Measurements from ENCODE around the gene CFAP74. TPM values are rescaled to one million over a fixed set of nuclear protein-coding genes. Genes with fewer than 3 reads are reported as not detected.
A peak's percentile ranks its signal among the peaks of the same experiment; 100 is the strongest.

Gene CFAP74
- total RNA-seq, 6 experiments from 2014 or later, result 0.16 to 3.5 (median 0.32) TPM; not detected in 1

GRCh38 chr1:2027961-2028583, 24.5 kb upstream of the CFAP74 start:
- no peaks in the 10 kb centered on the region for H3K27me3 ChIP-seq
- H3K4me1 ChIP-seq, result no peaks in the 10 kb centered on the region
- H3K36me3 ChIP-seq, result no peaks in the 10 kb centered on the region
- intact Hi-C loops (cut with DNase I), result loop anchor here in 1 of 2 donors (10.0 kb wide), 1 partner anchor 63 kb away; no protein-coding TSS in a partner anchor
- ATAC-seq (no peak), DNase-seq (no peak)
- no peak overlapping the region for H3K4me3 ChIP-seq
- H3K27ac ChIP-seq, result no peak overlapping the region
- 88% methylated on average over 20 of the region's 46 CpGs for WGBS (ENCODE audit: insufficient coverage, low coverage, low lambda C conversion rate, missing lambda C conversion rate)
- TF ChIP-seq POLR2A (IDR thresholded peaks at IDR 0.05), result no peak
- no peaks in the 10 kb centered on the region for H3K9me3 ChIP-seq

DNA sequence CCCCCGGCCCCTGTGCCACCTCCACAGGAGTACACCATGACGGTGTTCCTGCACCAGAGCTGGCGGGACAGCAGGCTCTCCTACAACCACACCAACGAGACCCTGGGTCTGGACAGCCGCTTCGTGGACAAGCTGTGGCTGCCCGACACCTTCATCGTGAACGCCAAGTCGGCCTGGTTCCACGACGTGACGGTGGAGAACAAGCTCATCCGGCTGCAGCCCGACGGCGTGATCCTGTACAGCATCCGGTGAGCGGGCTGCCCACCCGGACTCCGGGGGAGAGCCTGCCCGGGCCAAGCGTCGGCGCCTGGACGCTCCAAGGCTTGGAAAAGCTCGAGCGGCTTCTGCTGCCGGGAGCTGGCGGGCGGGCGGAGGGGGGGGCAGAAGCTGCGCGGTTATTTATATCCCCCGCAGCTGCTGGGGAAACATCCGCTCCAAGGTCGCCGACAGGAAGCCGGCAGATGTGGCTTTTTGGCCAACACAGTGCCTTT, 21.9 kb upstream of the CFAP74 start:
- 53% methylated on average over 10 of the region's 39 CpGs for WGBS (ENCODE audit: insufficient coverage, low coverage, low lambda C conversion rate, missing lambda C conversion rate)
- TF ChIP-seq POLR2A (IDR thresholded peaks at IDR 0.05) (no peak), CTCF (IDR thresholded peaks at IDR 0.05) (no peak)
- no peaks in the 10 kb centered on the region for H3K27me3 ChIP-seq
- DNase-seq (peak in 1 of 3 donors; percentile 55), ATAC-seq (peak; percentile 62 to 84 (median 68))
- H3K4me1 ChIP-seq, result no peaks in the 10 kb centered on the region
- H3K9me3 ChIP-seq, result no peaks in the 10 kb centered on the region
- no peak overlapping the region for H3K4me3 ChIP-seq
- intact Hi-C loops (cut with DNase I), result loop anchor here in 1 of 2 donors (10.0 kb wide), 1 partner anchor 61 kb away; no protein-coding TSS in a partner anchor
- H3K36me3 ChIP-seq, result no peaks in the 10 kb centered on the region
- peak overlapping the region in 2 of 3 donors; percentile 29 to 51 for H3K27ac ChIP-seq

- no peak for TF ChIP-seq POLR2A (IDR thresholded peaks at IDR 0.05)
- TF ChIP-seq CTCF (IDR thresholded peaks at IDR 0.05), result no peak
- Histone ChIP-seq H3K4me1 (peaks cover 0 to under 1% (median 0%) of the 10 kb centered on the region in 4 donors), H3K27me3 (peaks cover 0 to 5% of the 10 kb centered on the region in 2 donors), H3K36me3 (no peaks in the 10 kb centered on the region), H3K4me3 (no peak overlapping the region), H3K27ac (peak overlapping the region in 2 of 3 donors; percentile 29 to 51), H3K9me3 (no peaks in the 10 kb centered on the region)
- ATAC-seq, result no peak
- no peak for DNase-seq
- intact Hi-C loops (cut with DNase I), result loop anchor here in 1 of 2 donors (10.0 kb wide), 1 partner anchor 60 kb away; no protein-coding TSS in a partner anchor
- 40% methylated on average over 1 of the region's 18 CpGs for WGBS (ENCODE audit: insufficient coverage, low coverage, low lambda C conversion rate, missing lambda C conversion rate)
Measured at GRCh38 chr1:2024887-2025286, 21.3 kb upstream of the CFAP74 start.

DNA sequence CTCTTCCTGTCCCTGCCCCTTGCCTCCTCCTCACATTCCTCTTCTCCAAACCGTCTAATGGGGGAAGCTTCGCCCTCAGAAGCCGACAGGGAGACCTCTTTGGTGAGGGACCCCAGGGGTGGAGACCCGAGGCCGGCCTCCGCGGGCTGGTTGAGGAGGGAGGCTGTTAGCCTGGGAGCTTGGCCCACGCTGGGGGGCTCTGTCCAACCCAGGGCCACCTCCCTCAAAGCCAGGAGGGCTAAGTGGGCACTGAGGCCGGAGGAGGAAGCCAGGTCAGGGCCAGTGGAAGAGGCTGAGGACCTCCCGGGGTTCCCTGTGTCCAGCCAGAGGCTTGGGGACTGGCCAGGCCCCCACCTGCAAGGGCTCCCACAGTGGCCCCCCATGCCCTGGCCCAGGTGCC, 20.9 kb upstream of the CFAP74 start:
- intact Hi-C loops (cut with DNase I), result loop anchor here in 1 of 2 donors (10.0 kb wide), 1 partner anchor 60 kb away; no protein-coding TSS in a partner anchor
- WGBS (ENCODE audit: insufficient coverage, low coverage, low lambda C conversion rate, missing lambda C conversion rate), result 50% methylated on average over 1 of the region's 10 CpGs
- H3K4me3 ChIP-seq, result no peak overlapping the region
- ATAC-seq (no peak), DNase-seq (no peak)
- H3K9me3 ChIP-seq, result no peaks in the 10 kb centered on the region
- peaks cover 0 to 5% (median 0%) of the 10 kb centered on the region in 4 donors for H3K4me1 ChIP-seq
- no peak overlapping the region for H3K27ac ChIP-seq
- no peak for TF ChIP-seq POLR2A (IDR thresholded peaks at IDR 0.05)
- TF ChIP-seq CTCF (IDR thresholded peaks at IDR 0.05), result no peak
- no peaks in the 10 kb centered on the region for H3K36me3 ChIP-seq
- peaks cover 0 to 9% of the 10 kb centered on the region in 2 donors for H3K27me3 ChIP-seq

GRCh38 chr1:2023187-2023586, 19.6 kb upstream of the CFAP74 start:
- 100% methylated on average over 1 of the region's 9 CpGs for WGBS (ENCODE audit: insufficient coverage, low coverage, low lambda C conversion rate, missing lambda C conversion rate)
- H3K27me3 ChIP-seq, result peaks cover 0 to 9% of the 10 kb centered on the region in 2 donors
- intact Hi-C loops (cut with DNase I), result loop anchor here in 1 of 2 donors (10.0 kb wide), 1 partner anchor 58 kb away; no protein-coding TSS in a partner anchor
- H3K36me3 ChIP-seq, result no peaks in the 10 kb centered on the region
- no peak for ATAC-seq
- H3K27ac ChIP-seq, result no peak overlapping the region
- H3K9me3 ChIP-seq, result no peaks in the 10 kb centered on the region
- peaks cover 0 to 6% (median 0%) of the 10 kb centered on the region in 4 donors for H3K4me1 ChIP-seq
- TF ChIP-seq POLR2A (IDR thresholded peaks at IDR 0.05), result no peak
- no peak for TF ChIP-seq CTCF (IDR thresholded peaks at IDR 0.05)
- H3K4me3 ChIP-seq, result no peak overlapping the region
- DNase-seq, result no peak
